Colonic mucosa (tissue), 4 donors: ENCODE results near the gene SLAMF1. TPM values are rescaled to one million over a fixed set of nuclear protein-coding genes. Genes with fewer than 3 reads are reported as not detected.

ENCODE experiments used
- DNase-seq: peaks from one replicate; pipeline ENCODE4 v3.0.0-alpha.2; 2020
- H3K27ac ChIP-seq: fragments of 200-600 bp; one replicate; pipeline ENCODE4 v1.8.0; 2021
- H3K27me3 ChIP-seq: fragments of 200-600 bp; one replicate; pipeline ENCODE4 v1.8.0; 2021
- H3K36me3 ChIP-seq: fragments of 200-600 bp; one replicate; pipeline ENCODE4 v1.8.0; 2021
- H3K4me1 ChIP-seq: fragments of 200-600 bp; one replicate; pipeline ENCODE4 v1.8.0; 2021; ENCODE audit warnings: mild to moderate bottlenecking
- H3K4me3 ChIP-seq: fragments of 200-600 bp; one replicate; pipeline ENCODE4 v1.8.0; 2021
- H3K9ac ChIP-seq, 2 donors: one replicate each; pipeline ENCODE4 v1.7.0; 2013; ENCODE audit warnings: control low read depth in 2 of 2, low read depth in 2 of 2, low read length in 2 of 2
- H3K9me3 ChIP-seq: fragments of 200-600 bp; one replicate; pipeline ENCODE4 v1.8.0; 2021
- CTCF ChIP-seq: fragments of 200-600 bp; IDR thresholded peaks from one replicate; pipeline ENCODE4 v1.8.0; 2022; ENCODE audit warnings: antibody characterized with exemption, mild to moderate bottlenecking
- intact Hi-C: fragments of 100-400 bp; cut with DNase I; formaldehyde crosslinking; loops from one replicate; pipeline ENCODE4 v1.14.1; 2022
- total RNA-seq, 2 donors: library from RNA; stranded (reverse); fragmentation: NEBNext Ultra II Directional in 1 of 2; extraction: Animal tissue kit (Norgen Biotek cat#: 25700) in 1 of 2; gene quantifications; one replicate each; pipeline ENCODE4 v1.2.1, GENCODE V29; 2021
- donor health status: healthy.
- donor health status: DM: no; HTN: no; CAD: no.
- donor health status: DM: no; HTN: no; CAD: no.

SLAMF1 gene
- total RNA-seq, 2 donors from 2014 or later, result 0.69 to 1.2 TPM

GRCh38 chr1:160641323-160642280, 5.2 kb downstream of the SLAMF1 start:
- Histone ChIP-seq H3K36me3 (no peaks in the 10 kb centered on the region), H3K9ac (peak overlapping the region in 1 of 2 donors; percentile 39), H3K4me3 (no peak overlapping the region), H3K27me3 (no peaks in the 10 kb centered on the region), H3K4me1 (no peaks in the 10 kb centered on the region), H3K9me3 (no peaks in the 10 kb centered on the region), H3K27ac (no peak overlapping the region)
- no peak for TF ChIP-seq CTCF
- intact Hi-C loops, result no loop called here
- DNase-seq, result no peak

DNA sequence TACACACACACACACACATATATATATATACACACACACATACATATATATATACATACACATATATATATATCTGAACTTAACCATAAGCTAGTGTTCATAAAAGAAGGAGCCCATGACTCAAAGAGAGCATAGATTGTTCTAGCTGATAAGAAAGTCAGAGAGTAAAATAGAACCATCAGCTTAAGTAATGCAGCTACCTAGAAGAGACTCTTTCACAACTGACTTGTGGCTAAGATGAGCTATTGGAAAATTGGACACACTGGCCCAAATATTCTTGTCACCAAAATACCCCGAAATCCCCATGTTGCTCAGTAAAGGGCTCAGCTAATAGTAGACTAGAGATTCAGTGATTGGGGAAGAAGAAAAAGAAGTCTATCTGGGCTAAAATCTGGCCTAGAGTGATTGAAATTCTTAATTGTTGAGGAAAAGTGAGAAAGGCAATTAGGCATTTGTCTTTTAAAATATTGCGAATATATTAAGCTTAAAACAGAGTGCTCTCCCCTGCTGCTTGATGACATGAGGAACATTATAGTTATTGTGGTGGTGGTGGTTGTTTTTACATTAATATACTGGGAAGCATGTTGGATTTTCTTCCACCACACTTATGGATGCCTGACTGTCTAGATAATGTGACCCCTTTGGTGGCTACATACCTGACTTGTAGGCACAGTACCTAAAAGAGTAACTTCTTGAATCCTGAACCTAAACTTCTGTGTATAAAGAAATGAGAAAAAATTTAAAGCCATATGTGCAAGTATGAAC, 6.3 kb downstream of the SLAMF1 start:
- Histone ChIP-seq H3K4me3 (no peak overlapping the region), H3K4me1 (no peaks in the 10 kb centered on the region), H3K36me3 (no peaks in the 10 kb centered on the region), H3K9me3 (no peaks in the 10 kb centered on the region), H3K9ac (no peak overlapping the region), H3K27me3 (no peaks in the 10 kb centered on the region), H3K27ac (no peak overlapping the region)
- no peak for DNase-seq
- no peak for TF ChIP-seq CTCF
- intact Hi-C loops, result no loop called here

- H3K27ac ChIP-seq, result no peak overlapping the region
- intact Hi-C loops, result no loop called here
- H3K4me3 ChIP-seq, result no peak overlapping the region
- no peaks in the 10 kb centered on the region for H3K4me1 ChIP-seq
- no peak for TF ChIP-seq CTCF
- no peaks in the 10 kb centered on the region for H3K36me3 ChIP-seq
- H3K9ac ChIP-seq, result no peak overlapping the region
- no peaks in the 10 kb centered on the region for H3K27me3 ChIP-seq
- H3K9me3 ChIP-seq, result no peaks in the 10 kb centered on the region
- no peak for DNase-seq
Measured at GRCh38 chr1:160639652-160640051, 7.2 kb downstream of the SLAMF1 start.

- intact Hi-C loops, result no loop called here
- DNase-seq, result no peak
- H3K9ac ChIP-seq, result no peak overlapping the region
- H3K4me3 ChIP-seq, result no peak overlapping the region
- H3K4me1 ChIP-seq, result no peaks in the 10 kb centered on the region
- H3K27me3 ChIP-seq, result no peaks in the 10 kb centered on the region
- TF ChIP-seq CTCF, result no peak
- no peaks in the 10 kb centered on the region for H3K36me3 ChIP-seq
- no peaks in the 10 kb centered on the region for H3K9me3 ChIP-seq
- no peak overlapping the region for H3K27ac ChIP-seq
Measured at GRCh38 chr1:160638926-160639325, 7.9 kb downstream of the SLAMF1 start.

- intact Hi-C loops, result no loop called here
- Histone ChIP-seq H3K9ac (no peak overlapping the region), H3K27me3 (no peaks in the 10 kb centered on the region), H3K27ac (no peak overlapping the region), H3K36me3 (no peaks in the 10 kb centered on the region), H3K9me3 (no peaks in the 10 kb centered on the region), H3K4me1 (no peaks in the 10 kb centered on the region), H3K4me3 (no peak overlapping the region)
- no peak for TF ChIP-seq CTCF
- no peak for DNase-seq
Measured at GRCh38 chr1:160638540-160638857, 8.3 kb downstream of the SLAMF1 start.
